DND-41 (cell line): Measurements from ENCODE around the gene RAPGEF1.

ENCODE experiments used
- CTCF ChIP-seq: IDR thresholded peaks from 2 replicates; pipeline ENCODE4 v1.5.1; 2012; ENCODE audit warnings: borderline replicate concordance, low read length, moderate library complexity, mild to moderate bottlenecking; ENCODE audit not compliant: poor library complexity, severe bottlenecking; ENCODE audit errors: extremely low read depth
- EZH2 ChIP-seq: IDR thresholded peaks from 3 replicates; pipeline ENCODE4 v1.6.1; 2012; ENCODE audit warnings: borderline replicate concordance, low read depth, mild to moderate bottlenecking, moderate library complexity, low read length, inconsistent platforms; ENCODE audit not compliant: severe bottlenecking

DNA sequence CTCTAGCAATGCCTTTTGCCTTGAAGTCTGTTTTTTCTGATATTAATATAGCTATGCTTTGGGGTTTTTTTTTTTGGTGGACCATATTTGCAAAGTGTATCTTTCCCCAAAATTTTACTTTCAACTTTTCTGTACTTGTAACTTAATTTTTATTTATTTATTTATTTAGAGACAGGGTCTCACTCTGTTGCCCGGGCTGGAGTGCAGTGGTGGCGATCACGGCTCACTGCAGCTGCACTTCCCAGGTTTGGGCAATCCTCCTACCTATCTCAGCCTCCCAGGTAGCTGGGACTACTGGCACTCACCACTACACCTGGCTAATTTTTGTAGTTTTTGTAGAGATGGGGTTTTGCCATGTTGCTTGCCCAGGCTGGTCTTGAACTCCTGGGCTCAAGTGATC lies 173.7 kb downstream of the RAPGEF1 start:
- TF ChIP-seq CTCF = no peak
- no peak for TF ChIP-seq EZH2
